ENCODE measurements around the gene FNDC5.

FNDC5 gene

DNA sequence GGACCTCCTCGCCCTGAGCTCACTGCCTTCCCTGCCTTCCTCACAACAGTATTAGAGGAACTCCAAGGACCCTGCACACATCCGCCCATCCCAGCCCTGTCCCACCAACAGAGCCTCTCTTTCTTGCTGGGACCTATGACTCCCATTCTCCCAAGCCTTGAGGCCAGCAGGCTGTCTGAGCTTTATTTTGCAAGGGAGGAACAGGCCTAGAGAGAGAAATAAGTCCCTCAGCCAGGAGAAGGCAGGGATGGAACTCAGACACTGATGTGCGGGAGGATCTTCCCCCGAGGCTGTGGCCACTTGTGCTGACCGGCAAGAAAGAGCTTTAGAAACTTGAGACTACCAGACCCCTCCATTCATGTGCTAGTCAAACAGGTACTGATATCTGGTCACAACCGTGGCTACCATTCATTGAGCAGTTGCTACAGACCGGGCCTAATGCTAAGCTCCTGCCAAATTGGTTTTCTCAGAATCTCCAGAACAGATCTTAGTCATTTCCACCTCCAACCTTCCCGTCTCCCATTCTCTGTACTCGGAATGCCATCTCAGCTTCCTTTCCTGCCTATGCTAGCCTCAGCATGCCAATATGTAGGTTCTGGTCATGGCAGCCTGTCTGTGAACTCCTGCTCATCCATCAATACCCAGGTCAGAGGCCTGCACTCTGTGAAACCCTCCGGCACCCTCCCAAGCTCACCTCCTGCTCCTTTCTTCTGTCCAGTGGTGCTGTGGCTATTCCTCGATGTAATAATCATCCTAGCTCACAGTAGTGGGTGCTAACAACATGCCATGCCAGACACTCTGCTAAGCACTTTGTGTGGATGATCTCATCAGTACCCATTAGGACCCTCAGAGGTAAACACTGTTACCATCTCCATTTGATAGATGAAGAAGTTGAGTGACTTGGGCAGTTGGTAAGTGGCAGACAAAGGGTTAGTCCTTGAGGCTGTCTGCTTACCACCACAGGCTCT lies 26.7 kb upstream of the FNDC5 start:
- no peak for DNase-seq

DNA sequence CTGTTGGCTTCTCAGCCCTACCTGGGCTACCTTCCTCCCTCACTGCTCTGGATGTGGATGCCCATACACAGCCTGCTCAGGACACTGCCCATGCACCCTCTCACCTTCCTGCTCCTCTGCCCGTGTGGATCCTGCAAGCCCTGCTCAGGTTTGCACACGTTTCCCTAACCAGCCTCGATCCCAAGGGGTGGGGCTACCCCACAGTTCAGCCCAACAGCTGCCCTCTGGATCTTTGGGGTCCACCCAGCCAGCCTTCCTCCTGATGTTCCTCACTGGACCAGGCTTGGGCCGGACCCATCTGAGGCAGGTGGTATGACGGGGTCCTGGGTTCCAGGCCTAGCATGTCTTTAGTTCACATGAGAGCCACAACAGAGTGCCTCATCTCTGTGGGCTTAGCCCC lies 25.7 kb upstream of the FNDC5 start:
- DNase-seq = no peak

DNA sequence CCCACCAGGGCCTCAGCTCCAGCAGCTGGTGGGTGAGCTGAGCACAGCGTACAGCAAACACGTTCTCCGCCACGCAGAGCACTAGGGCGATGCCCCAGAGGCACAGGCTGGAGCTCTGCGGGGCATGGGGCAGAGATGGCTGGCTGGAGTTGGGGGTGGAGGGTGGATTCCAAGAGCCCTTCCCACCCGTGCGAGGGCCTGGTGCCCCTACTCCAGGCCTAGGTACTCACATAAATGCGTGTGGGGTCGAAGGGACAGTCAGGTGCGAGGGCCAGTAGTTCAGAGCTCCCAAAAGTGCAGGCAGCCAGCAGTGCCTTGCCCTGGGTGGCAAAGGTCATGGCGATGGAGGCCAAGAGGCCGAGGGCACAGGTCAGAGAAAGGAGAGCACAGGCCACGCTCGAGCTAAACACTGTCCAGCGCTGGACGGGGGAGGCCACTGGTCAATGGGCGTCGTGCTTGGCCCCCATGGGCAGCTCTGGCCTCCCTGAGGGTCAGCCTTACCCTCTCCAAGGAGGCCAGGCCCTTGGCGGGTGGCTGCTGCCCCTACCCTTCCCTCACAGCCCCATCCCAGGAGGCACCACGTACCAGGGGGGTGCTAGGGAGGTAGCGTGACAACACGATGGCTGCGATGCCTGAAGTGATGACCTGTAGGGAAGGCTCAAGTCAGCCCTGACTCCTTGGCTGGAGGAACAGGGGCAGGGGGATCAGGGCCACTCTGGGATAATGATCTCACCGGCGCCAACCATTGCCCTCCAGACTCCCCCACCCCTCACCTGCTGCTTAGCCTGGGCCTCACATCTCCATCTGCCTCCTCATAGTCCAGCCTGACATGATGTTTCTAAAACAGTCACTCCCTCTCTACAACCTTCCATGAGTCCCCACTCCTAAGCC lies 24.9 kb upstream of the FNDC5 start:
- DNase-seq = no peak

DNA sequence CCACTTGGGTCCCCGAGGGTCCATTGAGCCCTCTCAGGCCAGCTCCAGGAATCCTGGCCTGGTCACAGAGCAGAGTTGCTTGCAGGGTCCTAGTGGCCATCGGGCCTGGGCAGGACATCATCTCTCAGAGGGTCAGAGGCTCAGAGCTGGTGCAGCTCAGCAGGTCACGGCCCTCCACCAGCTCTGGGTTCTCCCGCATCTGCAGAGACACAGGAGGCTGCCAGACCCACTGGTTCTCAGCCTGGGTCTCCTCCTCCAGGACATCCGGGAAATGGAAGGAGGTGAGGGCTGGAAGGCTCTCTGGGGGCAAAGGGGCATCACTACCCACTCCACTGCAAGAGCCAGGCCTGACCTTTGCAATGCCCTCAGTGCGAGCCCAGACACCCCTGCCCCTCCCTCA lies 24.0 kb upstream of the FNDC5 start:
- no peak for DNase-seq

DNA sequence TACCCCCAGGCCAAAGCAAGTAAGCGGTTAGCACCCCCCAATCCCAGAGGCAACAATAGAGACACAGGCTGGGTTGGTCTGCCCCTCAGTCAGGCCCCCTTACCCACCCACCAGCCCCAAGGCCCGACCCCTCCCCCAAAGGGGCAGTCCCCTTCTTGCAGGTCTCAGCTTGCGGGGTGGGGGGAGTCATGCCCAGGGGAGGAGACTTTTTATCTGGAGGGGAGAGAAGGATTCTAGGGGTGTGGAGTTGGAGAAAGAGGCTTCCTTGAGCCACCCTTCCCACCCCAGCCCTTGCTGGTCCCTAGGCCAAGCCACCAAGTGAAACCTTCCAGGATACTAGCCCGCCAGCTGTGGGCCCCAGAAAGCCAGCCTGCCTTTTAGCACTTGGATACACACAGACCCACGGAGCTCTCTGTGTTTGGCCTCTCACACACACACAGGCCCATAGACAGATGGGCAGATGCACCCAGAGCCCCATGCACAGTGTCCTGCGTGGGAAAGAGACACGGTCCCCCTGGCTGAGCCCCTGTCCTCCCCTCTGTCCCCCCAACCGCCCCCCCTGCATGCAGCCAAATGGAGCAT lies 23.4 kb upstream of the FNDC5 start:
- DNase-seq = no peak

DNA sequence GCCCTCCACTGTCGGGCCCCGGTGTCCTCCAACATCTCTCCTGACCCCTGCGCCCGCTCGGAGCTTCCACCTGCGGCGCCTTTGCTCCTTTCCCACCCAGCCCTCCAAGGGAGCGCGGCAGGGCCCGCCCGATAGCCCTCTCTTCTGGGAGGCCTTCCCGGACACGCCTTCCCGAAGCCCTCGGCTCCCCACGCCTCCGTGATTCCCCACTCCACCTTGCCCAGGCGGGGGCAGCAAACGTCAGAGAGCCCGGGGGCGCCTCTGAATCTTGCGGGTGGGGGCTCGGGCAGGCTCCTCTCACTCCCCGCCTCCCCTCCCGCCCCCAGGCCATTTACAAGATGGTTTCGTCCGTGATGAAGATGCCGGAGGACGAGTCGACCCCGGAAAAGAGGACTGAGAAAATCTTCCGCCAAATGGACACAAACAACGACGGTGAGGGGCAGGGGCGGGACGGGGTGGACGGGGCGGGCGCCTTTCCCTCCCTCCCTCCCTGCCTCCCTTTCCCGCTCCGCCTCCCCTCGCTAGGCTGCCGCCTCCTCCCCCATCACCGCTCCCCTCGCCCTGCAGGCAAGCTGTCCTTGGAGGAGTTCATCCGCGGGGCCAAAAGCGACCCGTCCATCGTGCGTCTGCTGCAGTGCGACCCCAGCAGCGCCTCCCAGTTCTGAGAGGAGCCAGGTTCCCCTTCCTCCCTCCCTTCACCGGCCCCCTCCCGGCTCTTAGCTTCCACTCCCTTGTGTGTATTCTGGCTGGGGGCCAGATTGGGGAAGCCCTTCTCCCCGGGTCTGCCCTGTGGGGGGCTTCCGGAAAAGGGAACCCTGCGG lies 22.7 kb upstream of the FNDC5 start:
- peak; percentile 34 for DNase-seq

DNA sequence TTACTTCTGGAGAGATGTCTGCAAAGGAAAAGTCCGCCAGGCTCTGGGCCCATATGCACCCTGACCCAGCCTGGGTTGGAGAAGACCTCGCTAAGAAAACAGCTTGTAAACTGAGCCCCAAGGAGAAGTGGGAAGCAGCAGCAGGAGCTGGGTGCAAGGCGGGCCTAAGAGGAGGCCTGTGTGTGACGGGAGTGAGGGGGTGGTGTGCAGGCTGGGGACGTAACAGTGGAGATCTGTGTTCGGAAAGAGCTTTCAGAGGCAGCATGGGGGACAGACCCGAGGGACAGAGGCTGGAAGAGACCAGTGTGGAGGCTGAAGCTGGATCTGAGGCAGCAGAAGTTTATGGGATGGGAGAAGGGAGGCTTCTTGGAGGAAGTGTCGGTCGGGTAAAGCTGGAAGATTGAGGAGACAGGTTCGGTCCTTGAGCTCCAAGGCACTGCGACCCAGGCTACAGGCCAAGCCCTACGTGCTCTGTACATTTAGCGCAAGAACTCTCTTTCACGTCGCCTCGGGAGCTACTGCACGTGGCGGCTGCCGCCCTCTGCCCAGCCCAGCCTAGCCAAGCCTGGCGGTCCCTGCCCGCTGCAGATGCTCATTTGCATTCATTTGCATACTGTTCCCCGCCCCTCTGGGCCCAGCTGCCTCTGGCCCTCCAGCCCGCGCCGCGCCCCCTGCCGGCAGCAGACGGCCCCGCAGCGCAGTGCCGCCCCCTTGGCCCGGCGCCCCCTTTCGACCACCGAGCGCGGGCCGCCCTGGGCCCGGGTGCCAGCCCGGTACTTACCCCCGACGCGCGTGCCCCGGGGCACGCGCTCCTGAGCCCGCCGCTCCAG lies 21.9 kb upstream of the FNDC5 start:
- peak; percentile 43 for DNase-seq

DNA sequence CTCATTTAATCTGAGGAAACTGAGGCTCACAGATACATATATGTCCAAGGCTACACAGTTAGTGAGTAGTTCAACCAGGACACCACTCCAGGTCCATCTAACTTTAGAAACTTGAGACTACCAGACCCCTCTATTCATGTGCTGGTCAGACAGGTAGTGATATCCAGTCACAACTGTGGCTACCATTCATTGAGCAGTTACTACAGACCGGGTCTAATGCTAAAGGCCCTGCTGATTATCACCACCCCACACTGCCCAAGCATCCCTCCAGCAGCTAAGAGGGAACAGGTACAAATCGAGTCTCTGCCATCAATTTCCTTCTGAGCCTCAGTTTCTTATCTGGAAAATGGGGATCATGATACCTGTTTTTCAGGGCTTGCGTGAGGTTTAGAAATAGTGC lies 20.9 kb upstream of the FNDC5 start:
- no peak for DNase-seq

DNA sequence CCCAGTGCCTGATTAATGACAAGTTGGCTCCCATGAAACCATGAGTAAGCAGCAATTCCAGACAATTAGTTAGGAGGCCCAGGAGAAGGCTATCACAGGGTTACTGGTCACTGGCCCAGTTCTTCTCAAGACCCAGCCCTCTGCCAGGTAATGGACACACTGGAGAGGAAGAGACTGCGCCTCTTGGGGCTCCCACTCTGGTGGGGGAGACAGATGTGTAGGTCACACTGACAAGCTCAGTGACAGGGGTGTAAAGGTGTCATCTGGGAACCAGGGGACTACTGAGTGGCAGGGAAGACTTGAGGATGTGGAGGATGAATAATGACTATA lies 20.5 kb upstream of the FNDC5 start:
- no peak for DNase-seq

DNA sequence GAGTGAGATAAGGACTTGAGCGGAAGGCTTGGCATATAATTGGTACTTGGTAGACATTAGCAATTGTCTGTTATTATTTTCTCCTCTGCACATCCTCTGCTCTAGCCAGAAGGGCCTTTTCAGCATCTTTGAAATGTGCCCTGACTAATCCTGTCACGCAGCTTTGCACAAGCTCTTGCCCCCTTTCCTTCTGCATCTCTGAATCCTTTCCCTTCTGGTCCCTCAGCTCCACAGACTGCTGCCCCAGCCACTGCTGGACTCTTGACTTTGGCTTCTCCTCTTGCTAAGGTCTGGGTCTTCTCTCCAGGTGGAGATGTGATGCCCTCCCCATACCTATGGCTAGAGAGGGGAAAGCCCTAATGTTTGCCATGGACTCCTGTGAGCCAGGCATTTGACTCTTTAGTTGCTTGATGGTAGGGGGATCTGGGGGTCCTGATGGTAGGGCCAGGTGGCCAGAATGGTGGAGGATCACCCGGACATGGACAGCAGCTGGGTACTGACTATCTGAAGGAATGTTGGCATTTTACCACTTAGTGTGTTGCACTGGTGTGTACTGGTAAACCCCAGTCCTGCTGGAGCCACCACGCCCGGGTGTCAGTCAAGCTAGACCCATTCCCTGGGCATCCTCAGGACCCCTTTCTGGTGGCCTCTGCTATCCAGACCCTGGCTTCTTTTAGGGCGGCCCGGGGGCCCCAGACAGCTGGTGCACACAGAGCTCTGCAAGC lies 20.0 kb upstream of the FNDC5 start:
- no peak for DNase-seq

DNA sequence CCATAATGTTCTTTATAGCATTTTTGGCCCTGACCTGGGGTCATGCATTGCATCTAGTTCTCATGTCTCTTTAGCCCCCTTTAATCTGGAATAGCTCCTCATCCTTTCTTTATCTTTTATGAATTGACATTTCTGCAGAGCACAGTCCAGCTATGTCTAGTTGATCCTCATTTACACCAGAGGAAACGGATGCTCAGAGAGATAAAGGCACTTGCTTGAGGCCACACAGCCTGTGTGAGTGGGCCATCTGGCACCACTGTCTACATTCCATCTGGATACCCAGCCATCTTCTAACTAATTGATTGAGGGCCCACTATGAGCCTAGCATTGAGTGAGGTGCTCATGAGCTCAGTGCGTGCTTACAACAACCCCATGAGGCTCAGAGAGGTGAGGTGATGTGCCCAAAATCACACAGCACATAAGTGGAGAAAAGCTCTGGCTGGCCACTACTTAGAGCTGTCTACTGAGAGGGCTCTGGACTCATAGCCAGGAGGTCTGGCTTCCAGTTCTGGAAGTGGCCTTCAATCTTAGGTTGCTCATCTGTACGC lies 19.1 kb upstream of the FNDC5 start:
- no peak for DNase-seq

DNA sequence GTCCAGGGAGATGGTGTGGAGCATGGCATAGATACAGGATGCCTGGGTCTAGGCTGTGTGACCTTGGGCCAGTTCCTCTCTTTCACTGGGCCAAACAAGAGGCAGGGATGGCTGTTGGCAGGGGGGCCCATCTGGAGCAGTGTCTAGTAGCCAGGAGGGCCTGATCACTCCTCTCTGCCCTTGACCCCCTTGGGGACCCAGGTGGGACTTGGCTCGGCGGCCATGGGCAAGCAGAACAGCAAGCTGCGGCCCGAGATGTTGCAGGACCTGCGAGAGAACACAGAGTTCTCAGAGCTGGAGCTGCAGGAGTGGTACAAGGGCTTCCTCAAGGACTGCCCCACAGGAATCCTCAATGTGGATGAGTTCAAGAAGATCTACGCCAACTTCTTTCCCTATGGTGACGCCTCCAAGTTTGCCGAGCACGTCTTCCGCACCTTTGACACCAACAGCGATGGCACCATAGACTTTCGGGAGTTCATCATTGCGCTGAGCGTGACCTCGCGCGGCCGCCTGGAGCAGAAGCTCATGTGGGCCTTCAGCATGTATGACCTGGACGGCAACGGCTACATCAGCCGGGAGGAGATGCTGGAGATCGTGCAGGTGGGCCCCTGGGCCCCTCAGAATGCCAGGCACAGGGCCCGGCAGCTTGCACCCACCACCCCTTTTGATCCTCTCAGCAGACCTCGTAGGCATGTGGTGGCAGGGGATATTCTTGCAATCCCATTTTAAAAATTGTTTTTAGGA lies 18.1 kb upstream of the FNDC5 start:
- no peak for DNase-seq

DNA sequence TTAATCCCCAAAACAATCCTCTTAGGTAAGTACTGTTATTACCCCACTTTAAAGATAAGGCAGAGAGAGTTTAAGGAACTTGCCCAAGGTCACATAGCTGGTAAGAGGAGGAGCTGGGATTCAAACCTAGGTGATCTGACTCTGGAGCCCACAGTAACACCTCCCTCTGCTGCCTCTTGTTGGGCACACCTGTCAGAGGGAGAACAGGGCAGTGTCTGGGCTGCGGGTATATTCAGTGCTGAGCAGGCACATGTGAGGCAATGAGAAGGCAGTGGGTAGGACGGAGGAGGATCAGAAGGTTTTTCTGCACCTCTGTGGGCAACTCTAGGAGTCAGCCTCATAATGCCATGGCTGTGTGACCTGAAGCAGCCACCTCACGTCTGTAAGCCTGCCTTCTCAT lies 17.4 kb upstream of the FNDC5 start:
- DNase-seq = no peak

DNA sequence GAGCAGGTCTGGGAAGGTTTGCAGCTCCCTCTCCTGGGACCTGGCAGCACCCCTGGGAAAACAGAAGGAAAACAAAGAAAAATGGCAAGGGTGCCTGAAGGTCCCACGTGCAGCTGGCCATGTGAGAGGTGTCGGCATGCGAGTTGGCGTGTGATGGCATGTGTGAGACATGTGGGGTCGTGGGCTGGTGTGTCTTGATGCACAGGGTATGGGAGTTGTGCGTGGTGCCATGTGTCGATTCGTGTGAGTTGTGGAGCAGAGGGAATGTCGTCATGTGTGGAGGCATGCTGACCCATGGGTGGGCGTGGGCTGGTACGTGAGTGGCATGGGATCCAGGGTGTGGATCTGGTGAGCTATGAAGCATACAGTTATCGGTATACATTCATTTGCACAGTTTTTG lies 16.9 kb upstream of the FNDC5 start:
- DNase-seq = no peak

DNA sequence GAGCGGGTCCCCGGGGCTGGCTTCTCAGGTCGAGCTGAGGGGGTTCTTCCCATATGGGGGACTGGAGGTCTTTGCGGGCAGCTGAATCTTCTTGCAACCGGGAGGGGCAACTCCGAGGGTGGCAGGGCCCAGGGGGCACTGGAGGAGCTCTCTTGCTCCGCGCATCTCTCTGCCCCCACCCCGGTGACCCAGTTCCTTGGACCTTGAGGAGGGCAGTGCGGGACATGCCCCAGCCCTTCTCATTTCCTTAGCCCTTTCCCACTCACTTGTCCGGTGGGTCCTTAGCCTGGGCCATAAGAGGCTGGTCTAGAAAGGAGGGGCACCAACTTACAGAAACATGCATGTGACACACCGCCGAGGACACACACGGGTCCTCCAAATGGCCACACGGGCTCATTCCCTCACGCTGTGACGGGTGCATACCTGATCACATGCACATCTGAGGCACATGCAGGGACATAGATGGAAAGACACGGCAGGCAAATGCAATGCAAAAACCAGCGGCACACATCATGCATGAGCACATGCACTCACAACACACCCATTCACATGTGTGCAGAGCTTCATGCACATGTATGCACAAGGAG lies 16.2 kb upstream of the FNDC5 start:
- no peak for DNase-seq

DNA sequence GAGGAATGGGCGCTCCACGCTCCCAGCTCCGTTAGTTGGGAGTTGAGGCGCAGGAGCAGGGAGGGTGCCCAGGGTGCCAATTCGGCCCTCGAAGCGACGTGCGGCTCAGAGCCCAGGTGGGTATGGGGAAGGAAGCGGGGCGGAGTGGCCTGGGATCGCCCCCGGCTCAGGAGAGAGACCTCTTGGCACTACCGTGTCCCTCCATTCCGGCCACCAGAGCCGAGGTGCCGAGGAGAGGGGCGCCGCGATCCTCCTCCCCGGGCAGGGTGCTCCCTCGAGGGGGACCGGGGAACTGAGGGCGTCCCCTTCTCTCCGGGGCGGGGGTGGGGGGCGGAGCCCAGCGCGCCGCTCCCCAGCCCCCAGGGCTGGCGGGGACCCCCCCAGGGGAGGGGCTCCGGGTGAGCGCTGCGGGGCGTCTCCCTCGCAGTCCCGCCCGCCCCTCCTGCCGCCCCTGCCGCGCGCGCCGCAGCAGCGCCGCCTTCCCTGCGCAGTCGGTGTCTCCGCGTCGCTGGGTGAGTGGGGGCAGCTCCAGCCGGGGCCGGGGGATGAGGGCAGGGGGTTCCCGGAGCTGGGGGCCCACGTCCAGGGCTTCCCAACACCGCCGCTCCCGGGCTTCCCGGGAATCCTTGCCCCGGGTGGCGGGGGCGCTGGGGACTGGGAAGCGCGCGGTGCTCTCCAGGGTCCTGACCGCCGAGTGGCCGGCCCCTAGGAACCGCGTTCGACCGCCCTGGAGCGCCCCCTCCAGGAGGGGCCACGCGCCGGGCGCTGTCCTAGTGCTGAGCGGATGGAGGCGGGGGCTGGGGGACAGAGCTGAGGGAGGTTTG lies 15.5 kb upstream of the FNDC5 start, which contains the start of gene HPCA:
Gene HPCA, plus strand, starts transcription at position 488 of the 824 bp plus-strand sequence. CDS start 2,408 bp downstream, outside the sequence.
- peak; percentile 59 for DNase-seq

DNA sequence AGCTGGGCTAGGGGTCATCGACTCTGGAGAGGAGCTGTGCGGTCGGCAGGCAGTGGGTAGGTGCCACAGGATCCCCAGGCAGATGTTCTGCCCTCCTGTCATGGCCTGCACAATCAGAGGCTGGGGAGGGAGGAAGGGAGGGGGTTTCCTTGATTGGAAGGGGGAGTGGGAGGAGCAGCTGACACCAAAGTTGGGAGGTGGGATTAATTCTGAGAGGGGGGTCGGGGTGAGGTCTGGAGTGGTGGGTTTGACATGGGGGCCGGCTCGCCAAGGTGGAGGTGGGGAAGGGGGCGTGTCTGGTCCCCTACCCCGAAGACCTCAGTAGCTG lies 14.9 kb upstream of the FNDC5 start:
- DNase-seq = no peak

DNA sequence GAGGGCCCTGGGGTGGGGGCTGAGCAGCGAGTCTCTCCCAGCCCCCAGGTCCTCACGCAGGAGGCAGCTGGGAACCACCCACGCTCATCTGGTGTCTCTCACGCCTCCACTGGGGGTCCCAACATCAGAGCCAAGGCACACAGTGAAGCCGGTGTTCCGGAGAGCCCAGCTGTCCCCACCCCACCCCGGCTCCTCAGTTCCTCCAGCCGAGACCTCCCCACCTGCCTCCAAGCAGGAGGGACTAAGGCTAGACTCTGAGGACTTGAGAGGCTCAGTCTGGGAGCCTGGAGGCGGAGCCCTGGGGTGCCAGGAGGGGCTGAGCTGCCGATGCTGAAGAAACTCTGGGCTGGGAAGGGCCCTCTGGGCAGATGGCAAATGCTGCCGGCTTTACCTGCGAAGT lies 14.0 kb upstream of the FNDC5 start:
- no peak for DNase-seq

DNA sequence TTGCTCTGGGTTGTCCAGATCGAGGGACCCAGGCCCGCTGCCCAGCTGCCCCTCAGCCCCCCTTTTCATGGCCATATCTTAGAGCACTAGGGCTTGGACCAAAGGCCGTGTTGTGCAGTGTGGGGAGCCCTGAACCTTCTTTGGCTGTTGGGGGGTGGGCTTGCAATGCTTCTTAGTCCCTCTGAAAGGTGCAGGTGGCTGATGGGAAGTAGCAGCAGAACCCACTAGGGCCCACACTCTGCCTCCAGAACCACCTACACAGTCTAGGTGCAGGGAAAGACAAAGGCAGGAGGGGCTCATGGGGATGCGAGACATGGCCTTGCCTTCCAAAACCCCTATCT lies 13.3 kb upstream of the FNDC5 start:
- DNase-seq = no peak

Data from fibroblast of skin of right biceps (primary cell).